Kidney capillary endothelial cell (primary cell): ENCODE measurements around the gene SET.
A peak's percentile ranks its signal among the peaks of the same experiment; 100 is the strongest.
"Not testable (repeated sequence)": the region's sequence is repeated elsewhere in the genome, so short reads cannot be mapped to it uniquely, and the experiment has no call there.

ENCODE experiments used
- DNase-seq: peaks from one replicate; pipeline ENCODE4 v3.0.0-alpha.2; 2018; ENCODE audit warnings: low spot score

Gene SET

GRCh38 chr9:128687453-128687852 lies 1.6 kb upstream of the SET start:
- no peak for DNase-seq

GRCh38 chr9:128689293-128689774 lies 312 bp downstream of the SET start:
- DNase-seq: peak; percentile 21

GRCh38 chr9:128689820-128690683 lies 1.0 kb downstream of the SET start:
- DNase-seq: peak; percentile 20

DNA sequence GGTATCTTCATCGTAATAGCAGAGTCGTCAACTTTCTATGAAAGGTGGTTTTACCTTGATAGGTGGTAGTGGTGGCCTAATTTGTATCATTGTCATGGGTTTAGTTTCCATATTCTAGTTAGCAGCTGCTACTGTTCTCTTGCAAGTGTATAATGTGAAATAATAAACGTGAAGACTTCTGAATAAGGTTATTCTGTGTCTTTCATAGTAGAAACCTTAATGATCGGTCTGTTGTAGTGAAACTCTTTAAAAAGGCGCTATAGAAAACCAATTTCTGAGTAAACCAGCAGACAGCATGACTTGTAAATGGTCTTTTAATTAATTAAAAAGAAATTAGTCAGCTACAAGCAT lies 1.6 kb downstream of the SET start:
- peak; percentile 7 for DNase-seq

DNA sequence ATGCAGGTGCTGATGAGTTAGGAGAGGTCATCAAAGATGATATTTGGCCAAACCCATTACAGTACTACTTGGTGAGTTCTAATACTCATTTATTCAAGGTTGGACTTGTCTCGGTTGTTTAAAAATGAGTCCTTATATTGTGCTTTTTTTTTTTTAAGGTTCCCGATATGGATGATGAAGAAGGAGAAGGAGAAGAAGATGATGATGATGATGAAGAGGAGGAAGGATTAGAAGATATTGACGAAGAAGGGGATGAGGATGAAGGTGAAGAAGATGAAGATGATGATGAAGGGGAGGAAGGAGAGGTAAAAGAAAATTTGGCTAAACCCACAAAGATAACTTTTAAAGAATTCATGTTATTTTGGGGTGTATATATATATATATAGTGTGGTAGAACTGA lies 4.7 kb downstream of the SET start:
- not testable (repeated sequence) for DNase-seq

DNA sequence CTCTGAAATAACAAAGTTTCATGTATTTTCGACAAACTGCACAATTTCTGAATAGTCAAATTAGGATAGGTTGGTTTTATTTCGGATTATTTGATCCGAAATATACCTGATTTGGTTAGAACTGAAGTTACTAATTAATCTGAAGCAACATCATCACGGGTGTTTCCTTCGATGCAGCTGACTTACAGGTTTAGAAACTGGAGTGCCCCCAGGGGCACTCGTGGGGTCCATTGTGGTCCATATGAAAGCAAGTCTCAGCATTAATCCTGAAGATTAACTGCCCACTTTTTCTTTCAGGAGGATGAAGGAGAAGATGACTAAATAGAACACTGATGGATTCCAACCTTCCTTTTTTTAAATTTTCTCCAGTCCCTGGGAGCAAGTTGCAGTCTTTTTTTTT lies 5.3 kb downstream of the SET start:
- no peak for DNase-seq

- no peak for DNase-seq
Observed at GRCh38 chr9:128696923-128697707, 8.1 kb downstream of the SET start.

DNA sequence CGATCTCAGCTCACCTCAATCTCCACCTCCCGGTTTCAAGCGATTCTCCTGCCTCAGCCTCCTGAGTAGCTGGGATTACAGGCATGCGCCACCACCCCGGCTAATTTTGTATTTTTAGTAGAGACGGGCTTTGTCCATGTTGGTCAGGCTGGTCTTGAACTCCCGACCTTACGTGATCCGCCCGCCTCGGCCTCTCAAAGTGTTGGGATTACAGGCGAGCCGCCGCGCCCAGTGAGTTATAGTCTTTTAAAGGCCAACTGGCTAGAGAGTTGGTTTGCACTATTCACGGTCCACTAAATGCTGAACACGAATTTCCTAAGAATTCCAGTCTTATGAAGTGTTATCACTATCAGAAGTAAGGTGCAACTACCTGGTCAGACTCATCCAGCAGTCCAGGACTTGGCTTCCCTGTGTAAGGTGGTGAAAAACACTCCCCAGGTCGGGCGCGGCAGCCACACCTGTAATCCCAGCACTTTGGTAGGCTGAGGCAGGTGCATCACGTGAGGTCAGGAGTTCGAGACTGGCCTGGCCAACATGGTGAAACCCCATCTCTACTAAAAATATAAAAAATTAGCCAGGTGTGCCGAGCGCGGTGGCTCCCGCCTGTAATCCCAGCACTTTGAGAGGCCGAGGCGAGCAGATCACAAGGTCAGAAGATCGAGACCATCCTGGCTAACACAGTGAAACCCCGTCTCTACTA lies 10.2 kb downstream of the SET start:
- DNase-seq: not testable (repeated sequence)

- no peak for DNase-seq
Observed at GRCh38 chr9:128701227-128701854, 12.3 kb downstream of the SET start.

- peak; percentile 84 for DNase-seq
Observed at GRCh38 chr9:128702445-128702948, 13.5 kb downstream of the SET start, which contains the start of gene PKN3. Gene PKN3, plus strand, starts transcription at chr9:128702503. Its CDS starts 413 bp downstream, at chr9:128702916.

- no peak for DNase-seq
Observed at GRCh38 chr9:128702949-128703615, 14.1 kb downstream of the SET start.

GRCh38 chr9:128703616-128704355 lies 14.8 kb downstream of the SET start:
- DNase-seq: peak; percentile 26

GRCh38 chr9:128704356-128704670 lies 15.3 kb downstream of the SET start:
- DNase-seq: no peak

- no peak for DNase-seq
Observed at GRCh38 chr9:128705051-128705965, 16.3 kb downstream of the SET start.

- no peak for DNase-seq
Observed at GRCh38 chr9:128706045-128706444, 17.0 kb downstream of the SET start.

- no peak for DNase-seq
Observed at GRCh38 chr9:128706671-128707381, 17.8 kb downstream of the SET start.

DNA sequence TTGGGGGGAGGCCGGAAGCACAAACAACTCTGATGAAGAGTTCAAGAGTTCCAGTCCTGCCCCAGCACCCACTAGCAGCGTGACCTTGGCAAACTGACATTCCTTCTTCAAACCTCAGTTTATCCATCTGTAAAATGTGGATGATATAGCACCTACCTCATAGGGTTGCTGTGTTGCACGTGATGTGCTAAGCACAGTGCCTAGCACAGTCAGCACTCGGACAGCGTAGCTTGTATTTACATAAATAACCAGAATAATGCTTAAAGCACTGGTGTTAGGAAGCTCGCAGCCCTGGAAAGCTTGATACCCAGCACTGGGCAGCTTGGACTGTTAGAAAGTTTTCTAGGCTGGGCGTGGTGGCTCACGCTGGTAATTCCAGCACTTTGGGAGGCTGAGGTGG lies 18.4 kb downstream of the SET start:
- no peak for DNase-seq

DNA sequence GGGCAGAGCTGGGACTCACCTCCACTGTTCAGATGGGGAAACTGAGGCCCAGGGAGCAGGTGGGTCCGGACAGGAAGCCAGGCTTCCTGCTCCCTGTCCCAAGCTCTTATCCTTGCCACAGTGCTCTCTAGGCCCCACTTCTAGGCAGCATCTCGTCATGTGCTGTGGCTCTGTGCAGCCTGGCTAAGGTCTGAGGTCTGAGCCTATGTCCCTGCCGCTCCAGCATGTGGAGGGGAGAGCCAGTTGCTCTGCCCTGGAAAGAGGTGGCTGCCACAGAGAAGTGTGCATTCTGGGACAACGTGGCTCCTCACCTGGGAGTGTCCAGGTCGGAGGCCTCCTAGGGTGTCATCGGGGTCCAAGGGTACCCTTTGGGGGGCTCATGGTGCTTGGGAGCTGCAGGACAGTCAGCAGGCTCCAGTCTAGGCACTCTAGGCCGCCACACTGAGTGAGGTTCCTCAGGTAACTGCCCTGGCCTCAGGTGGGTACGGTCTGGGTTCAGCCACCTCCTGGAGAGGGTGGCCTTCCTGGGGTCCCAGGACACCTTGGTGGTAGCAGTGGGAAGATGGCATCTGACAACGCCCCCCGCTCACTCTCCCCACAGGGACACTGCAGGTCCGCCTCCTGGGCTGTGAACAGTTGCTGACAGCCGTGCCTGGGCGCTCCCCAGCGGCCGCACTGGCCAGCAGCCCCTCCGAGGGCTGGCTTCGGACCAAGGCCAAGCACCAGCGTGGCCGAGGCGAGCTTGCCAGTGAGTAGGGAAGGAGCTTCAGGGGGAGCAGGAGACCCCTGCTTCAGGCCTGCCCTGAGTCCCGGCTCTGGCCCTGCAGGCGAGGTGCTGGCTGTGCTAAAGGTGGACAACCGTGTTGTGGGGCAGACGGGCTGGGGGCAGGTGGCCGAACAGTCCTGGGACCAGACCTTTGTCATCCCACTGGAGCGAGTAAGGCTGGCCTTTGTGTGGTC lies 23.7 kb downstream of the SET start:
- DNase-seq: no peak
